ENCODE measurements around the gene CDH6.

DNA sequence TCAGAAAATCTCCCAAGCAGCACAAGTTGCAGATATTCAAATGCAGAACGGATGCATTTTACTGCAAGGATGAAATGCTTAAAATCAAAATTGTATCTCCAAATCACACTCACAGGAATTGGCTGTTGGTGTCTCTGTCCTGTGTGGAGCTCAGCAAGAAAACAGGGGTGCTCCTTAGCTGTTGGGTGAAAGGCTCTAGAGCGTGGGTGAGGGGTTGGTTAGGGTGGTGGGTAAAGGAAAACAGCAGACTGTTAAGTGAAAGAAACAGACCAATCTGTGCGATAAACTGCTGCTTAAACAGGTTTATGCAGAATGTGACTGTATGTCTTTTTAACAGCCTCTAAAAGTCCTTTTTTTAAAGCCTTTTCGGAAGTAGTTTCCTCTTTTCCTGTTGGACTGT, 19.8 kb downstream of the CDH6 start:
- TF ChIP-seq GATA2 (IDR thresholded peaks at IDR 0.05; ENCODE audit: low read depth, low read length) (no peak), GATA3 (IDR thresholded peaks at IDR 0.05; ENCODE audit: low read depth, low read length) (no peak)
